ENCODE measurements around the gene RPS6KA5.
A peak's percentile ranks its signal among the peaks of the same experiment; 100 is the strongest.
"Not testable (repeated sequence)": the region's sequence is repeated elsewhere in the genome, so short reads cannot be mapped to it uniquely, and the experiment has no call there.

Gene RPS6KA5

GRCh38 chr14:91067186-91067585 lies 6.7 kb upstream of the RPS6KA5 start:
- DNase-seq (ENCODE audit: low read depth in 3 of 3) = peak in 1 of 3 experiments; percentile 20

- no peak for DNase-seq (ENCODE audit: low read depth in 3 of 3)
Observed at GRCh38 chr14:91065266-91065665, 4.8 kb upstream of the RPS6KA5 start.

- DNase-seq (ENCODE audit: low read depth in 3 of 3) = no peak
Observed at GRCh38 chr14:91063119-91063518, 2.7 kb upstream of the RPS6KA5 start.

GRCh38 chr14:91062600-91062999 lies 2.2 kb upstream of the RPS6KA5 start:
- no peak for DNase-seq (ENCODE audit: low read depth in 3 of 3)

- no peak for DNase-seq (ENCODE audit: low read depth in 3 of 3)
Observed at GRCh38 chr14:91061056-91061887, 831 bp upstream of the RPS6KA5 start.

GRCh38 chr14:91059576-91060350 lies 678 bp downstream of the RPS6KA5 start:
- peak; percentile 37 to 47 (median 42) for DNase-seq (ENCODE audit: low read depth in 3 of 3)

GRCh38 chr14:91058042-91058581 lies 2.3 kb downstream of the RPS6KA5 start:
- DNase-seq (ENCODE audit: low read depth in 3 of 3) = no peak

GRCh38 chr14:91056361-91056760 lies 4.1 kb downstream of the RPS6KA5 start:
- no peak for DNase-seq (ENCODE audit: low read depth in 3 of 3)

- no peak for DNase-seq (ENCODE audit: low read depth in 3 of 3)
Observed at GRCh38 chr14:91055016-91055415, 5.4 kb downstream of the RPS6KA5 start.

GRCh38 chr14:91048676-91049075 lies 11.8 kb downstream of the RPS6KA5 start:
- DNase-seq (ENCODE audit: low read depth in 3 of 3) = no peak

- no peak for DNase-seq (ENCODE audit: low read depth in 3 of 3)
Observed at GRCh38 chr14:91048265-91048664, 12.2 kb downstream of the RPS6KA5 start.

GRCh38 chr14:91047174-91047753 lies 13.2 kb downstream of the RPS6KA5 start:
- no peak for DNase-seq (ENCODE audit: low read depth in 3 of 3)

GRCh38 chr14:91046488-91047072 lies 13.9 kb downstream of the RPS6KA5 start:
- DNase-seq (ENCODE audit: low read depth in 3 of 3) = no peak

- no peak for DNase-seq (ENCODE audit: low read depth in 3 of 3)
Observed at GRCh38 chr14:91041450-91041849, 19.0 kb downstream of the RPS6KA5 start.

- no peak for DNase-seq (ENCODE audit: low read depth in 3 of 3)
Observed at GRCh38 chr14:91040545-91040944, 19.9 kb downstream of the RPS6KA5 start.

GRCh38 chr14:91038439-91038838 lies 22.0 kb downstream of the RPS6KA5 start:
- no peak for DNase-seq (ENCODE audit: low read depth in 3 of 3)

- no peak for DNase-seq (ENCODE audit: low read depth in 3 of 3)
Observed at GRCh38 chr14:91036741-91037469, 23.5 kb downstream of the RPS6KA5 start.

GRCh38 chr14:91035855-91036254 lies 24.6 kb downstream of the RPS6KA5 start:
- no peak for DNase-seq (ENCODE audit: low read depth in 3 of 3)

GRCh38 chr14:91034379-91034778 lies 26.1 kb downstream of the RPS6KA5 start:
- not testable (repeated sequence) for DNase-seq (ENCODE audit: low read depth in 3 of 3)

GRCh38 chr14:91032248-91032647 lies 28.2 kb downstream of the RPS6KA5 start:
- DNase-seq (ENCODE audit: low read depth in 3 of 3) = no peak

GRCh38 chr14:91031666-91032065 lies 28.8 kb downstream of the RPS6KA5 start:
- no peak for DNase-seq (ENCODE audit: low read depth in 3 of 3)

Measured in stimulated activated CD4-positive, alpha-beta T cell treated with anti-CD3 and anti-CD28 coated beads, TNF-alpha, amount 100 ng/mL, for 4 hours (primary cell).